Mesenchymal stem cell (in vitro differentiated cells and primary cell): ENCODE results near the gene PPP3CA.

Experiments
- DNase-seq: peaks from one replicate; pipeline ENCODE4 v3.0.0-alpha.2; 2013
- H2AFZ ChIP-seq: one replicate; pipeline ENCODE4 v1.6.1; 2013; ENCODE audit warnings: low read depth, mild to moderate bottlenecking, control low read depth, inconsistent platforms, low read length, moderate library complexity
- H2AK5ac ChIP-seq: 2 replicates; pipeline ENCODE4 v1.6.1; 2013; ENCODE audit warnings: low read length, moderate library complexity, mild to moderate bottlenecking, inconsistent platforms; ENCODE audit not compliant: severe bottlenecking
- H2BK120ac ChIP-seq: one replicate; pipeline ENCODE4 v1.6.1; 2013; ENCODE audit warnings: low read depth, mild to moderate bottlenecking, inconsistent platforms, low read length, moderate library complexity
- H2BK12ac ChIP-seq, 2 experiments: one replicate each; pipeline ENCODE4 v1.6.1; 2013; ENCODE audit warnings: inconsistent platforms in 2 of 2, low read length in 2 of 2, mild to moderate bottlenecking in 2 of 2, moderate library complexity in 2 of 2, control low read depth in 1 of 2
- H2BK15ac ChIP-seq: one replicate; pipeline ENCODE4 v1.6.1; 2013; ENCODE audit warnings: mild to moderate bottlenecking, low read depth, inconsistent platforms; ENCODE audit not compliant: poor library complexity, severe bottlenecking
- H2BK5ac ChIP-seq: 2 replicates; pipeline ENCODE4 v1.6.1; 2013; ENCODE audit warnings: low read depth, mild to moderate bottlenecking, low read length, control low read depth, inconsistent platforms; ENCODE audit not compliant: poor library complexity, severe bottlenecking
- H3K14ac ChIP-seq, 2 experiments: one replicate each; pipeline ENCODE4 v1.6.1; 2013; ENCODE audit warnings: inconsistent platforms in 2 of 2, low read length in 2 of 2, control low read depth in 1 of 2, mild to moderate bottlenecking in 1 of 2, moderate library complexity in 1 of 2
- H3K18ac ChIP-seq, 2 experiments: one replicate each; pipeline ENCODE4 v1.6.1; 2013; ENCODE audit warnings: inconsistent platforms in 2 of 2, low read length in 2 of 2, control low read depth in 1 of 2, low read depth in 1 of 2, mild to moderate bottlenecking in 1 of 2
- H3K23ac ChIP-seq, 2 experiments: one replicate each; pipeline ENCODE4 v1.6.1; 2013; ENCODE audit warnings: inconsistent platforms in 2 of 2, low read length in 2 of 2, mild to moderate bottlenecking in 2 of 2, moderate library complexity in 2 of 2, control low read depth in 1 of 2
- H3K27ac ChIP-seq: 2 replicates; pipeline ENCODE4 v1.5.1; 2013; ENCODE audit warnings: mild to moderate bottlenecking, moderate library complexity, low read length, control low read depth, inconsistent platforms; ENCODE audit not compliant: poor library complexity, severe bottlenecking
- H3K27me3 ChIP-seq, 2 experiments: 2 replicates each; pipeline versions ENCODE4 v1.6.1 to v1.7.0; 2013; ENCODE audit warnings: low read length in 2 of 2, mild to moderate bottlenecking in 2 of 2, moderate library complexity in 2 of 2, control low read depth in 1 of 2, inconsistent platforms in 1 of 2; ENCODE audit not compliant: control insufficient read depth in 1 of 2, insufficient read depth in 1 of 2
- H3K36me3 ChIP-seq, 2 experiments: 2 replicates each; pipeline versions ENCODE4 v1.6.1 to v1.7.0; 2013; ENCODE audit warnings: low read length in 2 of 2, control low read depth in 1 of 2, inconsistent platforms in 1 of 2, low read depth in 1 of 2, mild to moderate bottlenecking in 1 of 2; ENCODE audit not compliant: insufficient read depth in 2 of 2, control insufficient read depth in 1 of 2
- H3K4ac ChIP-seq, 2 experiments: one replicate each; pipeline ENCODE4 v1.6.1; 2013; ENCODE audit warnings: inconsistent platforms in 2 of 2, low read length in 2 of 2, mild to moderate bottlenecking in 2 of 2, moderate library complexity in 2 of 2, control low read depth in 1 of 2, low read depth in 1 of 2
- H3K4me1 ChIP-seq: 2 replicates; pipeline ENCODE4 v1.6.1; 2013; ENCODE audit warnings: low read depth, low read length, control low read depth; ENCODE audit not compliant: control insufficient read depth, insufficient read depth
- H3K4me2 ChIP-seq: 2 replicates; pipeline ENCODE4 v1.6.1; 2013; ENCODE audit warnings: low read length, mild to moderate bottlenecking, inconsistent platforms; ENCODE audit not compliant: poor library complexity, severe bottlenecking
- H3K4me3 ChIP-seq, 2 experiments: 2 replicates each; pipeline versions ENCODE4 v1.5.1 to v1.7.0; 2013; ENCODE audit warnings: low read length in 2 of 2, mild to moderate bottlenecking in 2 of 2, control low read depth in 1 of 2, low read depth in 1 of 2; ENCODE audit not compliant: insufficient read depth in 1 of 2
- H3K79me1 ChIP-seq: replicated peaks from 2 replicates; pipeline ENCODE4 v1.6.1; 2013; ENCODE audit warnings: mild to moderate bottlenecking, control low read depth, low read length, inconsistent platforms; ENCODE audit not compliant: poor library complexity, severe bottlenecking
- H3K9ac ChIP-seq: 2 replicates; pipeline ENCODE4 v1.7.0; 2013; ENCODE audit warnings: mild to moderate bottlenecking, low read length, moderate library complexity
- H3K9me3 ChIP-seq: 2 replicates; pipeline ENCODE4 v1.7.0; 2013; ENCODE audit warnings: mild to moderate bottlenecking, low read length; ENCODE audit not compliant: control insufficient read depth
- H4K8ac ChIP-seq: one replicate; pipeline ENCODE4 v1.6.1; 2013; ENCODE audit warnings: inconsistent platforms, mild to moderate bottlenecking, low read length, moderate library complexity
- H4K91ac ChIP-seq: one replicate; pipeline ENCODE4 v1.6.1; 2013; ENCODE audit warnings: mild to moderate bottlenecking, low read length, inconsistent platforms
- WGBS: methylation state at CpG from one replicate; pipeline ENCODE4 v1.1.7; 2013; ENCODE audit warnings: mixed read lengths; 5-methylcytosine and 5-hydroxymethylcytosine counted together

Gene PPP3CA

DNA sequence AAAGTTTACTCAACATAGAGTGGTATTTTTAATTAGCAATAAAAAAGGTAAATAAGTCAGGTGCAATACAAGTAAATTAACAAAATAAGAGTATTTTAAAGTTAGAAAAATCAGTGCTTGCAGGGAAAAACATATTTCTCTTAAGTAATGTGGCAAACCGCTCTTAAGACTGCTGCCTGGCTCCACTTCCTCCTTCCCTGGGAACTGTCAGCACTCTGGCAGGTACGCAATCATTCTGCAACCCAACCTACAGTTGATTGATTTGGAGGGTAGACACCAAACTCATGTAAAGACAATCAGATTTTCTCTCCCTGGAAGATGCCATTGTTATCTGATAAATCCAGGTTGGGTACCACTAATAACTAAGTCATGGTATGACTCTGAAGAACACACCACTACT is 63.9 kb downstream of the PPP3CA start:
- Histone ChIP-seq H3K27me3 (no peaks in the 10 kb centered on the region), H3K18ac (no peak overlapping the region), H3K4me1 (peaks cover under 1% of the 10 kb centered on the region), H3K23ac (no peak overlapping the region), H2AFZ (no peak overlapping the region), H4K91ac (no peak overlapping the region), H2BK120ac (no peak overlapping the region), H3K4me3 (no peak overlapping the region), H3K9me3 (no peaks in the 10 kb centered on the region), H3K14ac (no peak overlapping the region), H2BK5ac (no peak overlapping the region), H3K79me1 (peaks cover 11% of the 10 kb centered on the region), H2BK15ac (no peak overlapping the region), H3K4ac (no peak overlapping the region), H3K4me2 (no peak overlapping the region), H3K27ac (no peak overlapping the region), H3K36me3 (no peaks in the 10 kb centered on the region), H2BK12ac (peak overlapping the region in 1 of 2 experiments; percentile 69), H3K9ac (no peak overlapping the region), H2AK5ac (no peak overlapping the region), H4K8ac (no peak overlapping the region)
- WGBS, result 100% methylated on average over 2 of the region's 2 CpGs
- DNase-seq, result no peak

- DNase-seq, result no peak
- 82% methylated on average over 3 of the region's 4 CpGs for WGBS
- H3K4ac ChIP-seq, result no peak overlapping the region
Measured at GRCh38 chr4:101282076-101282844, 65.1 kb downstream of the PPP3CA start.

DNA sequence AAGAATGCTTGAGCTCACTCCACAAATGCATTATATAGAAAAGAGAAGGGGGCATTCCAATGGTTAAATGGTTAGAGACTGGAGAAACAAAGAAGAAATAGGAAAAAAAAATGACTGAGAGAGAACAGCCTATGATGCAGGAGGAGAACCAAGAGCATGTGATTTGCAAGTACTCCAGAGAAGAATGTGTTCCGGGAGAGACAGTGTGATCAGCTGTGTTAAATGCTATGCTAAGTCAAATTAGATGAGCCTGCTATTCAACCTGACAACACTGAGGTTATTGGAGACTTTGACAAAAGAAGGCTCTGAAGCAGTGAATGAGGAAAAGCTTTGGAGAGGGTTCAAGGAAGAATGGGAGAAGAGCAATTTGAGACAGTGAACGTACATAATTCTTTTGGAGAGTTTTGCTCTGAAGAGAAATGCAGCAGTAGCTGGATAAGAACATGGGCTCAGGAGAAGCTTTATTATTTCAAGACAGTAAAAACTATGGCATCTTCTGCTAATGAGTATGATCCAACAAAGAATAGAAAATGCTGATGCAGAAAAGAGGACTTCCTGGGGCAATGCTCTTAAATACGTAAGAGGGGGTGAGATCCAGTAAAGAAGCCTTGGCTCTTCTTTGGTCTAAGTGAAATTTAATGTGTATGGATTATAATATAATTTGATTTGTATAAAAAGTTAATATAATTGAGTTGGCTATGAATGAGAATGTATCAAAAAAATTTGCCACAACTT is 66.3 kb downstream of the PPP3CA start:
- Histone ChIP-seq H2BK15ac (no peak overlapping the region), H4K91ac (no peak overlapping the region), H3K9ac (no peak overlapping the region), H2BK12ac (no peak overlapping the region), H3K79me1 (peaks cover 13% of the 10 kb centered on the region), H3K9me3 (no peaks in the 10 kb centered on the region), H3K36me3 (no peaks in the 10 kb centered on the region), H3K14ac (no peak overlapping the region), H3K23ac (no peak overlapping the region), H2BK120ac (no peak overlapping the region), H3K4ac (no peak overlapping the region), H3K18ac (no peak overlapping the region), H3K27me3 (no peaks in the 10 kb centered on the region), H3K4me3 (no peak overlapping the region), H3K4me2 (no peak overlapping the region), H2AFZ (no peak overlapping the region), H4K8ac (no peak overlapping the region), H2BK5ac (no peak overlapping the region), H2AK5ac (no peak overlapping the region), H3K27ac (no peak overlapping the region), H3K4me1 (peaks cover 4% of the 10 kb centered on the region)
- 90% methylated on average over 3 of the region's 3 CpGs for WGBS
- DNase-seq, result peak; percentile 36

More at GRCh38 chr4:101282076-101282844, 65.1 kb downstream of the PPP3CA start:
- Histone ChIP-seq H3K14ac (no peak overlapping the region), H2AFZ (no peak overlapping the region), H3K4me2 (no peak overlapping the region), H3K27me3 (no peaks in the 10 kb centered on the region), H3K4me3 (no peak overlapping the region), H3K9ac (no peak overlapping the region), H3K79me1 (peaks cover 11% of the 10 kb centered on the region), H4K8ac (no peak overlapping the region), H3K27ac (no peak overlapping the region), H2BK15ac (no peak overlapping the region), H3K18ac (no peak overlapping the region), H3K4me1 (peaks cover 4% of the 10 kb centered on the region), H4K91ac (no peak overlapping the region), H2AK5ac (no peak overlapping the region), H3K36me3 (no peaks in the 10 kb centered on the region), H2BK12ac (no peak overlapping the region), H3K23ac (no peak overlapping the region), H3K9me3 (no peaks in the 10 kb centered on the region), H2BK5ac (no peak overlapping the region), H2BK120ac (no peak overlapping the region)

- Histone ChIP-seq H3K9ac (peak overlapping the region; percentile 68), H3K23ac (no peak overlapping the region), H4K8ac (no peak overlapping the region), H3K18ac (no peak overlapping the region), H3K14ac (no peak overlapping the region), H2AK5ac (no peak overlapping the region), H3K4me1 (peaks cover 4% of the 10 kb centered on the region), H3K79me1 (peaks cover 18% of the 10 kb centered on the region), H3K4me3 (peak overlapping the region in 1 of 2 experiments; percentile 28), H2BK5ac (no peak overlapping the region), H2BK120ac (no peak overlapping the region), H2AFZ (no peak overlapping the region), H2BK12ac (no peak overlapping the region), H2BK15ac (no peak overlapping the region), H3K27me3 (no peaks in the 10 kb centered on the region), H3K36me3 (no peaks in the 10 kb centered on the region), H3K9me3 (no peaks in the 10 kb centered on the region), H3K27ac (no peak overlapping the region), H4K91ac (no peak overlapping the region), H3K4ac (no peak overlapping the region), H3K4me2 (no peak overlapping the region)
- peak; percentile 95 for DNase-seq
- WGBS, result 8% methylated on average over 2 of the region's 3 CpGs
Measured at GRCh38 chr4:101279377-101279871, 67.9 kb downstream of the PPP3CA start.
